DND-41 (cell line): Measurements from ENCODE around the gene ROCK2.

Experiments used
- CTCF ChIP-seq: IDR thresholded peaks from 2 replicates; pipeline ENCODE4 v1.5.1; 2012; ENCODE audit warnings: borderline replicate concordance, low read length, moderate library complexity, mild to moderate bottlenecking; ENCODE audit not compliant: poor library complexity, severe bottlenecking; ENCODE audit errors: extremely low read depth
- EZH2 ChIP-seq: IDR thresholded peaks from 3 replicates; pipeline ENCODE4 v1.6.1; 2012; ENCODE audit warnings: borderline replicate concordance, low read depth, mild to moderate bottlenecking, moderate library complexity, low read length, inconsistent platforms; ENCODE audit not compliant: severe bottlenecking

- TF ChIP-seq CTCF: no peak
- TF ChIP-seq EZH2: no peak
These were observed 210.1 kb downstream of the ROCK2 start for GRCh38 chr2:11134349-11134748.
